HG02798 (cell line): ENCODE measurements around the gene SGCA.

Experiments used
- ATAC-seq: cut with Tn5 transposase; IDR thresholded peaks from one replicate; pipeline ENCODE4 v1.9.1; 2021; ENCODE audit warnings: mild to moderate bottlenecking; ENCODE audit not compliant: unreplicated experiment, poor library complexity

The SGCA gene

GRCh38 chr17:50133769-50134099 lies 32.1 kb upstream of the SGCA start:
- no peak for ATAC-seq

DNA sequence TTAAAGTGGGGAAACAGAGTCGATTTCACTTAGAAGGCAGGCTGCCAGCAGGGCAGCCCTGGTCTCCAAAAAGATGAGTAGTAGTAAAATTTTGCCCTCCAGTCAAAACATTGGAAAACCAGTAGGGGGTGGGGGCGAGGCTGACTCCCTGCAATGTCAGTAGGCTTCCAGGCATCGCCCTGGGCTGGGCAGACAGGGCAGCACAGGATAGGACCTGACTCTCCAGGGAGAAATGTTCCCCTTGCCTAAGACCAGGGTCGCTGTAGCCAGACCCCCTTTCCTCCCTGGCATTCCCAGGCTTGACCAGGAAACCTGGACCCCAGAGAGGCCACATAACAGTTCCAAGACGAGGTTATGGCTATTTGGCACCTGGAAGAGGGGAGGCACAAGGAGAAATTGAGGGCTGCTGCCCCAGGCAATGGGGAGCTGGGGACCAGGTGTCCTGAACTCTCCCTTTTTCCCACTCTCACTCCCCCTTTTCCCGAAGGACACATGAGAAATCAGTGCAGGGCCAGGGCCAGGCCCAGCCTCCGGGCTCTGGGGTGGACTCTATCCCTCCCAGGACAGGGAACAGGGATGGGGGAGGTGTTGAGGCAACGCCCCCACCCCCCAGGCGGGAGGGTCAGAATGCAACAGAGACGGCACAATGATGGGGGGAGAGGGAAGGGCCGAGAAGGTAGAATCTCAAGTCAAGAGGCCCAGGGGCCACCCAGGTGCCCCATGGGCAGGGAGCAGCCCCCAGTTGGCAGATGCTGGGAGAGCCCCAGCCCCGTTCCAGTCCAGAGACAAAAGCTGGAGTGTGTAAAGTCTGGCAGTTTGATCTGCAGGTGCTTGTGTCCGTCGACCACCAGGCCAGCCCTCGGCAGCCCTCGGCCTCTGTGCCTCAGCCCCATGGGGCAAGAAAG lies 31.3 kb upstream of the SGCA start:
- no peak for ATAC-seq

DNA sequence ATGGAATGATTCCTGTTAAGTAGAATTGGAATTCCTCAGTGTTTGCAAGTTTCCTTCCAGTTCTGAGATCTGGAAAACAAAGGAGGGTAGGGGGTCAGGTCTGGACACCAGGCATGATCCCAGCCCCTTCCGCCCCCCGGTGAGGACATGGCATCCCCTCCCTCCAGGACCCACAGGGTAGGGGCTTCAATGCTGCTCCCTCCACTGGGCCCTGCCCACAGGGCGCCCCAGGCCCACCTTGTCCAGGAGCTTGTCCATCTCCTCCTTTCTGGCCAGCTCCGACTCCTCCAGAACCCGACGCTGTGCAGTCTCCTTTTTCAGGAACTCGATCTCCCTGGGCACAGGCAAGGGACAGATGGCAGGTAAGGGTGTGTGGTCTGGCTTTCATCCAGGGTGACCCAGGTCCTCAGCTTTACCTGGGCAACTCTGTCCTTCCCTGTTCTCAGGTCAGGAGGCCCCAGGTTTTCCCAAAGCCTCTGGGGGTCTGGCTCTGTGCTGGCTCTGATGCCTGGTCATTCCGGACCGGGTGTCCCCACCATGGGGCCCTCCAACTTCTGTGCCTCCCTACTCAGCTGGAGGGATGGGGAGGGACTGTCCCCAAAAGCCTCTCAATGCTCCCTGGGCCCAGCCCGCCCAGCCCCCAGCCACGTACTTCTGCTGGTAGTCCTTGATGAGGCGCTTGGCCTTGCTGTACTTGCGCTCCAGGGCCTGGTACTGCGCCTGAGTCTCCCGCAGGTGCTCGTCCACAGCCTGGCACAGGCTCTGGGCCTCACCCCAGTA lies 30.3 kb upstream of the SGCA start:
- ATAC-seq = no peak

GRCh38 chr17:50136096-50136687 lies 29.6 kb upstream of the SGCA start:
- no peak for ATAC-seq

- ATAC-seq = no peak
Observed at GRCh38 chr17:50137042-50137441, 28.8 kb upstream of the SGCA start.

DNA sequence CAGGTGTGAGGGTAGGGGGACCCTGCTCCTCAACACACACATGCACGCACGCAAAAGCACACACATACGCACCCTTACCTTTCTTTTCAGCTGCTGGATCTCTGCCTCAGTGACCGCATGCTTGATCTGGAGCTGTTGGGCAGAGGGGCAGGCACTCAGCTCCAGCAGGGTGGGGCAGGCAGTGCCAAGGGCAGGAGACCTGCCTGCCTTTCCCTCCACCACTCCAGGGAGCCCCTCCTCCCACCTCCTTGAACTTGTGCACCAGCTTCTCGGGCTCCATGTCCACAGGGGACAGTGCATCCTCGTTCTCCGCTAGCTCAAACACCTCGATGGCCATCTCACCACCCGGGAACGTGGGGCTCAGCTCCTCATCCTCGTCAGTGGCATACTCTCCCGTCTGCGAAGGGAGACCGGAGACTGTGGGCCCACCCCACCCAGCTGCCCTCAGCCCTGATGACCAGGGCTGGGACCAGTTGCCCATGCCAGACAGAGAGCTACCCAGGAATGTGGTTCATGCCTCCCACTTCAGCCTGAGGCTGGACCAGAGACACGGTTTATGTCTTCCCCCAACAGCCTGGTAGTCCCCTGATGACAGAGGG lies 26.5 kb upstream of the SGCA start:
- ATAC-seq = no peak

DNA sequence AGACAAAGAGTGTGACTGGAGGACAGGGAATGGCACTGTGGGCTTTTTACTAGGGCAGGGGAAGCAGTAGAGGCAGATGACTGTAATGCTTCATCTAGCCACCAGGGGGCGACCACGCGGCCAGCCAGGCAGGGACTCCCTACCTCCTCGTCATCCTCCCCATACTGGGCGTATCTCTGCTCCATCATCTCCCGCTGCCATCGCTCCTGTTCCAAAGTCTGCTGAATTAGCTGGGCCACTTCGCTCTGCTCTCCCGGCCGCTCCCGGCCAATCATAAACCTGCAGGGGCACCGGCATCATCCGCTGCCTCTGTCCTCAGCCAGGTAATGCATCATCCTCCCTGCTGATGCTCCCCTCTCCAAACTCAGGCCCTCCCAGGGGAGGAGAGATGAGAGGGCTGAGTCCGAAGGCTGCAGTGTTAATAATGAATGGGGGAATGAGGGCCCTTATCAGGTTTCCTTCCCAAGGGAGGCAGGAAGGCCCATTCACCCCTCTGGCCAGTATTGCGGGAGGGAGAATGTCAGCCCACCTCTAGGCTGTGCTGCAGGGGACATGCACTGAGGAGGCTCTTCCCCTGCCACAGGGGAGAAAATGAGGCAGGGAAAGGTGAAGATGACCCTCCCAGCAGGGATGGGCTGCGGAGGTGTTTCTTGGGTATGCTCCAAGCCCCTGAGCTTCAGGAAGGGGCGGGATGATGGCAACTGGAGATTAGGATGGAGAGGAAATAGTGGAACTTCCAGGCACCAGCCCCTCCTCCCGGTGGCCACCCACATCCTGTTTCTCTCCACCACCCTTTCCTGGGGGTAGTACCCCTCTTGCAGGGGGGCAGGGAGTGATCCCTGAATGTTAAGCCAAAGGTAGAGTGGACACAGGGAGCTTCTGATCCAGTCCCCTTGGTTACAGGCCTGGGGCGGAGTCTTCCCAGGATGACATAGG lies 25.6 kb upstream of the SGCA start:
- ATAC-seq = peak; percentile 68

DNA sequence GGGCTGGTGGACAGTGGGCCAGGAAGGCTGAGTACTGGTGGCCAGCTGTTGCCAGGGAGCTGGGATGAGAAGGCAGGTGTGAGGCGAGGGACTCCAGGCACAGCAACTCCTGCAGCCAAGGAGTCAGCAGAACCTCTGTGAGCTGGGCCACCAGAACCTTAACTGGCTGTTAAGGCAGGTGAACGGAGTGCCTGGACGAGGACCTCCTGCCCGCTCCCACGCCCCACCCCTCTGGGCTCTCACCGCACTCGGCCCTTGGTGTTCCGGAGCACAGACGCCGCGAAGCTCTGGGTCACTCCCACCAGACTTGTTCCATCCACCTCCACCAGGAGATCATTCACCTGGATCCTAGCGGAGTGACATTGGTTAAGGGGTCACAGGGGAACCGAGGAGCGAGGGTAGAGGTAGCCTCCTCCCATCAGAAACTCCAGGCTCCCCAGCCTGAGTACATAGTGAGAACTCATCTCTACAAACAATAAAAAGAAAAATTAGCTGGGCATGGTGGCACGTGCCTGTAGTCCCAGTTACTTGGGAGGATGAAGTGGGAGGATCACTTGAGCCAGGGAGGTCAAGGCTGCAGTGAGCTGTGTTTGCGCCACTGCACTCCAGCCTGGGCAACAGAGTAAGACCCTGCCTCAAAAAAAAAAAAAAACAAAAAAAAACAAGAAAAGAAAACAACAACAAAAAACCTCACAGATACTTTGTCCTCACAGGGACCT lies 24.6 kb upstream of the SGCA start:
- ATAC-seq = no peak

- no peak for ATAC-seq
Observed at GRCh38 chr17:50141745-50142110, 24.1 kb upstream of the SGCA start.

DNA sequence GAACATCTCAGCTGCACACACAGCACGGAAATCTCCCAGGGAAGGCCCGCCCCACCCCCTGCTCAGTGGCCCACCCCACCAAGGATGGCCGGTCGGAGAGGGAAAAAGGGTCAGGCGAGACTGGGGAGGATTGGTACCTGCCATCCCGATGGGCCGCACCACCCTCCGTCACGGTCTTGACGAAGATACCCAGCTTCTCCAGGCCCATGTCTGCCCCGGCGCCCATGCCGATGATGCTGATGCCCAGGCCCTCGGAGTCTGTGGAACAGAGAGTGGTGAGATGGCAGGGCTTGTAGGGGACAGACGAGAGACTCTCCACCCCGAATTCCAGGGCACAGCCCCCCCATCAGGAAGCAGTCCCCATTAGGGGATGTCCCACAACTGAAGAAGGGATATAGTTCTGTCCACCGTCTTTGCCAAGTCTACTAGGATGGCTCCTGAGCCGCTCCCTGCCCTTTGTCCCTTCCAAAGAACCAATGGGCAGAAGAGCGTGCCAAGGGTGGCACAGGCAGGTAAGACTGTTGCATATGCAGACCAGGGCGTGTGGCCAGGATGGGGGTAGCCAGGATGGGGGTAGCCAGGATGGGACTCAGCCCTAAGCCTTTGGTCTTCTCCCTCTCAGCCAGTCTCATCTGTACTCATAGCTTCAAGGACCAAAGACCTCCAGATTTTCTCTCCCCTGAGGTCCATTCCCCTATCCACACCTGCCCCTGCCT lies 22.2 kb upstream of the SGCA start:
- no peak for ATAC-seq

DNA sequence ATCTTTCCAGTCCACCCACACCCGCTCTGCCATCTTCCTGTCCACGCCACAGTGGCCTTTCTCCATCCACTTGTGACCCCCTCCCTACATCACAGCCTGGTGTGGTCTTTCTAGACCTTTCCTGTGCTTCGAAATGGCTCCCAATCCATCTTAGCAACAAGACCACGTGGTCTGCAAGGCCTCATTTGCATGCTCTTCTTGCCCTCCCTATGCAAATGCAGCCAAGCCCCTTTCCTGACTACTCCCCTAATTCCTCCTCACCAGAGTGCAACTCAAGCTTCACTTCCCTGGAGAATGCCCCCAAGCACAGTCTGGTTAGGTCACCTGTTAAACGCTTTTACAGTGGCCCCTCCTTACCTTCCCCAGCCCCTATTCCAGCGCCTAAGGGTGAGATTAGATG lies 21.4 kb upstream of the SGCA start:
- ATAC-seq = no peak

DNA sequence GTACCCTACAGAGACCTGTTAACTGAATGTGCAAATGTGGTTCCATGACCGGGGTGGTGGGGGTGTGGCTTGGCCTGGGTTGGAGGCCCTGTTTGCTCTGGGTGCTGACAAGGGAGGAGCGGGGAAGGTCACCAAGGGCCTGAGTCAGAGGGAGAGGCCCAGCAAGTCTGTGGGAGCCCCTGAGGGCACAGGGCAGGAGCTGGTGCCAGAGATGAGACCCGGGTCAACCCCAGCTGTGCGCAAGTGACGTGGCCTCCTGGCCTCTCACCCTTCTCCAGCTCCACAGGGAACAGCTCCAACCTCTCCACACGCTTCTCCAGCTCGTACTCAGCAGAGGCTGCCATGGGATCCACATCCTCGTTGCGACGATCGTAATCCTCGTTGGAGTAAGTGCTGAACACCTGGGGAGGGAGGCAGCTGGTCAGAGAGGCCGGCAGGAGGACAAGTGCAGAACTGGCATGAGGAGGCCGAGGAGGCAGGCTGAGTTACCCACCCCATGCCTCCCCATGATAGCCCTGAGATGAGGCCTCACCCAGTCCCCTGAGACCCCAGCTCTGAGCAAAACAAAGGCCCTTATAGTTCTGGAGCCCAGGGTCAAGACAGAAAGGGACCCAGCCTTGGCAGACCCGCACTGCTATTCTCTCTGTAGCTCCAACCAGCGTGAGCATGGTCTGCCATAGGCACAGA lies 20.8 kb upstream of the SGCA start:
- ATAC-seq = no peak

- ATAC-seq = no peak
Observed at GRCh38 chr17:50145532-50146229, 20.1 kb upstream of the SGCA start.

DNA sequence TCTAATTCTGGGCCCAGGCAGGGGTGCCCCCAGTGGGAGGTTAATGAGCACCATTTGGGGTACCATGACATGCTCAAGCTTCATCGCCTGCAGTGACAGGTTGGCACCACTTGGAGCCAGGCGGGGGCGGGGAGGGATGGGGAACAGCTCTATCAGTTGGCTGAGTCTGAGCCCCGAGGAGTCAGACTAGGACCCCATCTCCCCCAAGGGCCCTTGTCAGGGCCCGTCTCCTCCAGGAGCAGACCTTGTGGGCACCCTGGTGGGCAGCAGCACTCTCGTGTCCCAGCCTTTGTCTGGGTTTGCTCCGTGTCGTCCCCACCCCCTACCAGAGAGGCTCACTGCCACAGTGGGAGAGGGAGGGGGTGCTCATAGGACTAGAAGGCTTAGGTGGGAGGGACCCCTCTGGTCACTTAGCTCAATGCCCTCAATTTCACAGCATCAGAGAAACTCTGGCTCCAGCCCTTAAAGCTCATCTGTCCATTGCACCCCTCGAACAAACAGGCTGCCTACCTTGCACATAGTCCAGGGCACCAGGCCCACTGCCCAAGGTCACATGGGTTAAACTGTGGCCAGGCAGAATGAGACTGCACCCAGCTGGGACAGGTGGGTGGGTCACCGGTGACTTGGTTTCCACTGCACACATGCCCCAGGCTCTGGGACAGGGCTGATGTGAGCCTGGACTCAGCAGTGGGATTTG lies 19.4 kb upstream of the SGCA start:
- ATAC-seq = no peak

DNA sequence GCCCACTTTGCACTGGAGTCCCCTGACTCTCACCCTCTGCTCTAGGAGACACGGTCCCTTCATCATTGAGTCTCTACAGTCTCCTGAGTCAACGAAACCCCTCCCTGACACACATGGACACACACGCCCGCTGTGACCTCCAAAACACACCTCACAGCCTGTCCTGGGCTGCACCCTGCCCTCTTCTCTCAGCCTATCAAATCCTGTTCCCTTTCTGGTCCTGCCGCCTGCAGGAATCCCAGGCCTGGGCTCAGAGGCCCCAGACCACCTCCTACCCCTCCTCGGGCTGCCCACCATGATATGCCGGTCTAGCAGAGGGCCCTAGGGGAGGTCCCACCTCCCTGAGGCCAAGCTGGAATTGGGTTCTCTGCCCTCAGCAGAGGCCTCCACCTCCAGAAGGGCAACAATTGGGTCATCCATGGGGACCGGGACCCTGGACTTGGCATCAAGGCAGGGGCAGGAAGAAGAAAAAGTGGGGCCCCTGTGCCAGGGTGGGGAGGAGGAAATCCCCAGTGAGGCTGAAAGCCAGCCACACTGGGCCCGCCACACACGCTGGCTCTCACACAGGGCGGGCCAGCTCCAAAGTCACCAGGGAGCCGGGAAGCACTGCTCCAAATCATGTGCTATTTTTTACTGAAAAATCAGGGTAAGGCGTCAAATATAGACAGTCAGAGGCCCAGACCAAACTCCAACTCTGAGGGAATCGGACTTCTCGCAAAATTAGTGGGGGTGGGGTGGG lies 18.7 kb upstream of the SGCA start:
- ATAC-seq = no peak

- ATAC-seq = no peak
Observed at GRCh38 chr17:50147841-50148225, 18.0 kb upstream of the SGCA start.
